GM12873 (cell line): Measurements from ENCODE around the gene ZNF804A.

Experiments used
- CTCF ChIP-seq: IDR thresholded peaks from 2 replicates; pipeline ENCODE4 v1.5.1; 2012; ENCODE audit warnings: low read depth, mild to moderate bottlenecking, moderate library complexity, low read length, control low read depth; ENCODE audit not compliant: insufficient read depth; ENCODE audit errors: missing control alignments

The ZNF804A gene

GRCh38 chr2:184921676-184922075 is 323.3 kb downstream of the ZNF804A start:
- TF ChIP-seq CTCF: no peak

GRCh38 chr2:184923751-184924150 is 325.4 kb downstream of the ZNF804A start:
- TF ChIP-seq CTCF: no peak

- TF ChIP-seq CTCF: no peak
Measured at GRCh38 chr2:184927040-184927439, 328.7 kb downstream of the ZNF804A start.

- no peak for TF ChIP-seq CTCF
Measured at GRCh38 chr2:184936761-184937160, 338.4 kb downstream of the ZNF804A start.

- TF ChIP-seq CTCF: no peak
Measured at GRCh38 chr2:184938221-184938985, 340.1 kb downstream of the ZNF804A start.

- no peak for TF ChIP-seq CTCF
Measured at GRCh38 chr2:184945326-184945725, 347.0 kb downstream of the ZNF804A start.

GRCh38 chr2:184945824-184946223 is 347.5 kb downstream of the ZNF804A start:
- TF ChIP-seq CTCF: no peak
